SJSA1 (cell line): Measurements from ENCODE around the gene DALRD3. TPM values are rescaled to one million over a fixed set of nuclear protein-coding genes. Genes with fewer than 3 reads are reported as not detected.

Source experiments
- DNase-seq, 2 experiments: peaks; one replicate each; pipeline ENCODE4 v3.0.0-alpha.2; 2015 to 2020; ENCODE audit warnings: low spot score in 2 of 2, low read depth in 1 of 2
- H3K27ac ChIP-seq: fragments of 250-450 bp; sonication (Bioruptor Pico); 2 replicates; pipeline ENCODE4 v1.5.1; 2020; ENCODE audit warnings: mild to moderate bottlenecking, moderate library complexity
- H3K27me3 ChIP-seq: fragments of 250-450 bp; sonication (Bioruptor Pico); replicated peaks from 2 replicates; pipeline ENCODE4 v1.5.1; 2020; ENCODE audit warnings: mild to moderate bottlenecking, moderate library complexity
- H3K36me3 ChIP-seq: fragments of 250-450 bp; sonication (Bioruptor Pico); 2 replicates; pipeline ENCODE4 v1.5.1; 2020; ENCODE audit warnings: mild to moderate bottlenecking
- H3K4me1 ChIP-seq: fragments of 250-450 bp; sonication (Bioruptor Pico); replicated peaks from 2 replicates; pipeline ENCODE4 v1.6.1; 2021; ENCODE audit warnings: mild to moderate bottlenecking
- H3K4me3 ChIP-seq: fragments of 250-450 bp; sonication (Bioruptor Pico); 2 replicates; pipeline ENCODE4 v1.5.1; 2020; ENCODE audit warnings: mild to moderate bottlenecking
- H3K9me3 ChIP-seq: fragments of 250-450 bp; sonication (Bioruptor Pico); replicated peaks from 2 replicates; pipeline ENCODE4 v1.5.1; 2020; ENCODE audit warnings: mild to moderate bottlenecking
- total RNA-seq: library from RNA; depleted of rRNA; stranded (reverse); fragments of >200 nt; shearing (Covaris generic); gene quantifications from 2 replicates; pipeline ENCODE4 v1.2.3, GENCODE V29; 2014

The DALRD3 gene
- total RNA-seq, 1 experiment from 2014 or later, result 27.2 TPM

DNA sequence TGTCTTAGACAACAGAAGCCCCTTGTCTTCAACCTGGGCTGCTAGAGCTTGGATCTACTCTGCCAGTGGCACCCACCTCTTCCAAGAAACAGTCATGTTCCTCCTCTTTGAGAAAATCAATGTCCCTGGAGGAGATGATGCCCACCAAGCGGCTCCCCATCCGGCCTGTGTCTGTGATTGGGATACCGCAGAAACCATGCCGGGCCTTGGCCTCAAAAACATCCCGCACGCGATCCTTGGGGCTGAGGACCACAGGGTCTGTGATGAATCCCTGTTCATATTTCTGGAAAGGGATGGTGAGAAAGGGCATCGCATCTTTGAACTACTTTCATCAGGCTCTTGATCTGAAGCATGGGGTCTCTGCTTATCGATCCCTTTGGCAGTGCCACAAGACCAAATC lies 9.3 kb upstream of the DALRD3 start:
- no peak for DNase-seq
- H3K9me3 ChIP-seq, result no peaks in the 10 kb centered on the region
- no peak overlapping the region for H3K4me3 ChIP-seq
- no peak overlapping the region for H3K27ac ChIP-seq
- peaks cover 27% of the 10 kb centered on the region for H3K4me1 ChIP-seq
- no peaks in the 10 kb centered on the region for H3K27me3 ChIP-seq
- peaks cover 93% of the 10 kb centered on the region for H3K36me3 ChIP-seq

DNA sequence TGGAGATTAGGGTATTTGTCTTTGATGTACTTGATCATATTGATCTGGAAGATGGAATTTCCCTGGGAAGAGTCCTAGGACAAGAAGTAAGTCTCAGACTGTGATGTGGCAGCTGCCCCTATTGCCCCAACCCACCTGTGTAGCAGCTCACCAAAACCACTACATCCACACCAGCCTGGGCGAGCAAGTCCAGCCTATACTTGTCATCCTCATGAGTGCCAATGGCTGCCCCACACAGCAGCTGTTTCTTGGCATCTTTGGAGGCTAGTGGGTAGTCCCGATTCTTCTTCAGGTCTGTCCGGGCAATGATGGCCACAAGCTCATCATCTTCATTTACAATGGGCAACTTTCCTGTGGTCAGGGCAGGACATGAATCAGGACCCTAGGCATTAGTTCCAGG lies 8.2 kb upstream of the DALRD3 start:
- Histone ChIP-seq H3K36me3 (peaks cover 90% of the 10 kb centered on the region), H3K4me3 (no peak overlapping the region), H3K27me3 (no peaks in the 10 kb centered on the region), H3K27ac (no peak overlapping the region), H3K9me3 (no peaks in the 10 kb centered on the region), H3K4me1 (peaks cover 28% of the 10 kb centered on the region)
- no peak for DNase-seq

GRCh38 chr3:49025793-49026520 lies 7.6 kb upstream of the DALRD3 start:
- H3K27ac ChIP-seq, result no peak overlapping the region
- H3K4me3 ChIP-seq, result no peak overlapping the region
- H3K36me3 ChIP-seq, result peaks cover 87% of the 10 kb centered on the region
- peaks cover 28% of the 10 kb centered on the region for H3K4me1 ChIP-seq
- no peaks in the 10 kb centered on the region for H3K27me3 ChIP-seq
- DNase-seq, result no peak
- no peaks in the 10 kb centered on the region for H3K9me3 ChIP-seq

DNA sequence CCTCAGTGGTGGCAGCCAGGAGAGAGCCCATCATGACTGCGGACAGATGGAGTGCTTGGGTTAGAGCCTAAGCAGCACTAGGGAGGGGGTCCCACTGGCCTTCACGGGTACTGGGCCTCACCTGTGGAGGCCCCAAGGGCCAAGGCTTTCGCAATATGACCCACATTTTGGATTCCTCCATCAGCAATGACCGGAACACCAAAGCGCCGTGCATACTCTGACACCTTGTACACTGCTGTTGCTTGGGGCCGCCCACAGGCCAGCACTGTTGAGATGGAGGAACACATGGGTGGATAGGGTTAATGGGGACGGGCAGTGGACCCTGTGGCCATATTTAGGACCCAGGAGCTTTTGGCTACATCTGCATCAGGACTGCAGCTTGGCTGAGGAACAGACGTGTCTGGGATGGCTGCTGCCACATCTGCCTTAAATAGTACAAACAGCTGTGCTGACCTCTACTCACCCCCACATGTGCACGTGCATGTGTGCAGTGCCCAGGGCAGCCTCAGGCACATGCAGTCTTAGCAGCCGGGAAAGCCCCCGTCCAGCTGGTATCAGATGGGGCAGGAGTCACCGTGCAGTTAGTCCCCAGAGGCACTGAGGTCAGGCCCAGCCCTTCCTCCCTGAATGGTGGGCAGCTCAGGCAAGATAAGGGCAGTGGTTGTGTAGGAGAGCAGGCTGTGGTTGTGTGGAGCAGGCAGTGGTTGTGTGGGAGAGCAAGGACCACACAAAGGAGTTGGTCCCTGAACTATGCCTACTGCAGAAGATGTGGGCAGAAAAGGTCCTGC lies 6.8 kb upstream of the DALRD3 start:
- Histone ChIP-seq H3K36me3 (peaks cover 85% of the 10 kb centered on the region), H3K27ac (no peak overlapping the region), H3K4me3 (no peak overlapping the region), H3K4me1 (peaks cover 28% of the 10 kb centered on the region), H3K27me3 (no peaks in the 10 kb centered on the region), H3K9me3 (no peaks in the 10 kb centered on the region)
- DNase-seq, result no peak

DNA sequence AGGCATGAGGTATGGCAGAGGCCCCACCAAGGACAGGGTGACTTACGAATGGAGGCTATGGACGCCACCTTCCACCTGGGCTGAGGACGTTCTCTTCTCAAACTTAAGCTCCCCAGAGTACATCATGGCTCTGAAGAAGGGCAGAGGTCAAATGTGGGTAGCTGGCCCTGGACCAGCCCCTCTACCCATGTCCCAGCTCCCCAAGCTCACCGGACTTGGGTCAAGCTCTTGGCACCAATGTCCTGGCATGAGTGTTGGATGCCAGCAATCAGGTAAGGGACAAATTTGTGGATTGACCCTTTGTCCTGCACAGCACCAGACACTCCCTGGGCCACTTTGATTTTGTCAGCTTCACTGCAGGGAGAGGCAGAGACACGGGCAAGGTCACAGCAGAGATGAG lies 6.1 kb upstream of the DALRD3 start:
- Histone ChIP-seq H3K36me3 (peaks cover 77% of the 10 kb centered on the region), H3K4me1 (peaks cover 32% of the 10 kb centered on the region), H3K4me3 (no peak overlapping the region), H3K9me3 (no peaks in the 10 kb centered on the region), H3K27me3 (no peaks in the 10 kb centered on the region), H3K27ac (no peak overlapping the region)
- no peak for DNase-seq

- Histone ChIP-seq H3K4me3 (no peak overlapping the region), H3K36me3 (peaks cover 73% of the 10 kb centered on the region), H3K4me1 (peaks cover 32% of the 10 kb centered on the region), H3K27me3 (no peaks in the 10 kb centered on the region), H3K9me3 (no peaks in the 10 kb centered on the region), H3K27ac (no peak overlapping the region)
- DNase-seq, result no peak
Observed at GRCh38 chr3:49023775-49024174, 5.4 kb upstream of the DALRD3 start.

DNA sequence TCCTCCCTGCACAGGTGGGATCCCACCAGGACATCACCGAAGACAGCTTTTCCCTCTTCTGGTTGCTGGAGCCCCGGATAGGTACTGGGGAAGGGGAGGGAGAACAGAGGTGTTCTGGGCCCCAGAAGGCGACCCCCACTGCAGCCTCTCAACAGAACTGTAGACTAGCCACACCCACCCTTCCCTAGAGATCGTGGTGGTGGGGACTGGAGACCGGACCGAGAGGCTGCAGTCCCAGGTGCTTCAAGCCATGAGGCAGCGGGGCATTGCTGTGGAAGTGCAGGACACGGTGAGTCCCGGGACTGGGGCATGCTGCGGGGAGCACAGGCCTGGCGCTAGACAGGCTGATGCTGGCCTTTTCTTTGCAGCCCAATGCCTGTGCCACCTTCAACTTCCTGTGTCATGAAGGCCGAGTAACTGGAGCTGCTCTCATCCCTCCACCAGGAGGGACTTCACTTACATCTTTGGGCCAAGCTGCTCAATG lies 4.3 kb upstream of the DALRD3 start:
- DNase-seq, result peak in 1 of 2 experiments; percentile 21
- Histone ChIP-seq H3K27ac (peak overlapping the region; percentile 98), H3K4me3 (peak overlapping the region; percentile 96), H3K9me3 (no peaks in the 10 kb centered on the region), H3K4me1 (peaks cover 35% of the 10 kb centered on the region), H3K36me3 (peaks cover 69% of the 10 kb centered on the region), H3K27me3 (no peaks in the 10 kb centered on the region)

DNA sequence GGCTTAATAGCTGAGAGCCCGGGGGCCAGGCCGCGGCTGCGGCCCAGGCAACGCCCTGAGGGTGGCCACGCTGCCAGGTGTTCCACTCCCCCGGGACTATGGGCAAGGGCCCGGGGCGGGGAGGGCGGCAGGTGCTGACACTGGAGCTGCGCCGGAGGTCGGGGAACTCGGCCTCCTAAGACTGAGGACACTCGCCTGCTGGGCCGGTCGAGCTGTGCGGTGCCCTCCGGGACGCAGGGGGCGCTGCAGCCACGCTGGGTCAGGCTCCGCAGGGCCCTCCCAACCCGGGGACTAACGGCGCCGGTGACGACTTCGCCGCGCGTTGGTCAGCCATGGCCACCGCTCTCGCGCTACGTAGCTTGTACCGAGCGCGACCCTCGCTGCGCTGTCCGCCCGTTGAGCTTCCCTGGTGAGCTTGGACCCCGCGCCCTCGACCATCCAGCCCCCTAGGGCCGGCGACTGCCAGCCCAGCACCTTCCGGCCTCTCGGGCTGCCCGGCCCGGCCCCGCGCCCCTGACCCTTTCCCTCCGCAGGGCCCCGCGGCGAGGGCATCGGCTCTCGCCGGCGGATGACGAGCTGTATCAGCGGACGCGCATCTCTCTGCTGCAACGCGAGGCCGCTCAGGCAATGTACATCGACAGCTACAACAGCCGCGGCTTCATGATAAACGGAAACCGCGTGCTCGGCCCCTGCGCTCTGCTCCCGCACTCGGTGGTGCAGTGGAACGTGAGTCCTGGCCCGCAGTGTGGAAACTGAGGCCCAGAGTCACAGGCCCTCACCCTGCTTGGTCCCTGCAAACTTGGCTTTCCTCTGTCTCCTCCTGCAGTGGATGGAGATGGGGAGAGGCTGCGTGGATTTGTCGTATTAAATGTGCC lies 3.7 kb upstream of the DALRD3 start, which contains the start of gene NDUFAF3:
Gene NDUFAF3, plus strand, starts transcription at position 309 of the 875 bp plus-strand sequence. Its CDS starts 24 bp downstream, at position 333.
- peak; percentile 87 to 91 for DNase-seq
- H3K27ac ChIP-seq, result peak within 1 kb of the TSS; percentile 98
- peaks cover 38% of the 10 kb centered on the region for H3K4me1 ChIP-seq
- no peaks in the 10 kb centered on the region for H3K27me3 ChIP-seq
- peaks cover 62% of the 10 kb centered on the region for H3K36me3 ChIP-seq
- no peaks in the 10 kb centered on the region for H3K9me3 ChIP-seq
- H3K4me3 ChIP-seq, result peak within 1 kb of the TSS; percentile 96

GRCh38 chr3:49021213-49021812 lies 2.9 kb upstream of the DALRD3 start:
- Histone ChIP-seq H3K36me3 (peaks cover 62% of the 10 kb centered on the region), H3K27ac (peak overlapping the region; percentile 98), H3K9me3 (no peaks in the 10 kb centered on the region), H3K27me3 (no peaks in the 10 kb centered on the region), H3K4me1 (peaks cover 37% of the 10 kb centered on the region), H3K4me3 (peak overlapping the region; percentile 96)
- peak; percentile 98 for DNase-seq

- peak in 1 of 2 experiments; percentile 54 for DNase-seq
- Histone ChIP-seq H3K9me3 (no peaks in the 10 kb centered on the region), H3K27ac (peak overlapping the region; percentile 98), H3K27me3 (no peaks in the 10 kb centered on the region), H3K4me3 (peak overlapping the region; percentile 96), H3K36me3 (peaks cover 62% of the 10 kb centered on the region), H3K4me1 (peaks cover 37% of the 10 kb centered on the region)
Observed at GRCh38 chr3:49020330-49021212, 2.2 kb upstream of the DALRD3 start.

GRCh38 chr3:49019941-49020329 lies 1.6 kb upstream of the DALRD3 start:
- H3K36me3 ChIP-seq, result peaks cover 62% of the 10 kb centered on the region
- H3K27ac ChIP-seq, result no peak overlapping the region; the same call in 1 of the 2 replicates
- peaks cover 37% of the 10 kb centered on the region for H3K4me1 ChIP-seq
- no peaks in the 10 kb centered on the region for H3K9me3 ChIP-seq
- no peaks in the 10 kb centered on the region for H3K27me3 ChIP-seq
- DNase-seq, result peak in 1 of 2 experiments; percentile 21
- peak overlapping the region; percentile 96 for H3K4me3 ChIP-seq

DNA sequence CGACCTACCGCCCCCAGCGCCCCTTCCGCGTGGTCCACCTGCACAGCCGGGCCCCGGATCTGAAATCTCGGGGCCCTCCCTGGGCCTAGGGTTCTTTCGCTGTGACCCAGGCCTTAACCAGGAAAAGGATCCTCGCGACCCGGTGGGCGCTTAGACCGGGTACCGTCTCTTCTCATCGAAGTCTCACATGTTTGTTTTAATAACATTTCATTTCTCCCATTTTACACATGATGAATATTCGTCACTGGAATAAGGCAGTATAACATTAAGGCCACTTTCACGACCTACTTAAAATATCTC lies 277 bp upstream of the DALRD3 start:
- H3K9me3 ChIP-seq, result no peaks in the 10 kb centered on the region
- peaks cover 62% of the 10 kb centered on the region for H3K36me3 ChIP-seq
- no peak for DNase-seq
- H3K4me1 ChIP-seq, result peaks cover 37% of the 10 kb centered on the region
- peak overlapping the region; percentile 71 for H3K27ac ChIP-seq
- peak overlapping the region; percentile 78 for H3K4me3 ChIP-seq
- H3K27me3 ChIP-seq, result no peaks in the 10 kb centered on the region
